HepG2 (cell line): ENCODE measurements around the gene P2RX5. TPM values are rescaled to one million over a fixed set of nuclear protein-coding genes. Genes with fewer than 3 reads are reported as not detected.

Source experiments
- CBX5 ChIP-seq: sonication (generic); formaldehyde crosslinking; IDR thresholded peaks from 2 replicates; pipeline ENCODE4 v1.4.0; 2020; ENCODE audit warnings: missing genetic modification reagents, borderline replicate concordance
- CCAR2 ChIP-seq: fragments of 200-400 bp; formaldehyde crosslinking; optimal IDR thresholded peaks from 2 replicates; pipeline ENCODE3; 2018; ENCODE audit warnings: low read depth, mild to moderate bottlenecking, low read length, moderate library complexity
- FOXK1 ChIP-seq: sonication (generic); formaldehyde crosslinking; IDR thresholded peaks from 2 replicates; pipeline ENCODE4 v1.4.0; 2020; ENCODE audit warnings: low read depth, missing genetic modification reagents, borderline replicate concordance
- KDM2A ChIP-seq: sonication (generic); formaldehyde crosslinking; IDR thresholded peaks from 2 replicates; pipeline ENCODE4 v1.4.0; 2020; ENCODE audit warnings: low read depth, missing genetic modification reagents, borderline replicate concordance
- NBN ChIP-seq: fragments of 450-650 bp; conservative IDR thresholded peaks from 2 replicates; pipeline ENCODE4 v1.6.1; 2017
- PITX1 ChIP-seq: sonication (generic); formaldehyde crosslinking; IDR thresholded peaks from 2 replicates; pipeline ENCODE4 v1.5.1; 2020; ENCODE audit warnings: mild to moderate bottlenecking, missing genetic modification reagents
- RELA ChIP-seq: sonication (generic); formaldehyde crosslinking; IDR thresholded peaks from 2 replicates; pipeline ENCODE4 v1.4.0; 2020; ENCODE audit warnings: missing genetic modification reagents
- RORA ChIP-seq: sonication (generic); formaldehyde crosslinking; IDR thresholded peaks from 2 replicates; pipeline ENCODE4 v1.5.0; 2020; ENCODE audit warnings: mild to moderate bottlenecking, missing genetic modification reagents, moderate library complexity
- THAP11 ChIP-seq: IDR thresholded peaks from 2 replicates; pipeline ENCODE4 v1.6.1; 2016; ENCODE audit warnings: missing biosample characterization, missing genetic modification reagents
- U2AF1 ChIP-seq: fragments of 200-400 bp; formaldehyde crosslinking; optimal IDR thresholded peaks from 2 replicates; pipeline ENCODE3; 2017; ENCODE audit warnings: mild to moderate bottlenecking, low read depth, low read length
- ZBTB20 ChIP-seq: sonication (generic); formaldehyde crosslinking; IDR thresholded peaks from 2 replicates; pipeline ENCODE4 v1.8.1; 2023; ENCODE audit warnings: missing genetic modification reagents, low read depth, mild to moderate bottlenecking, borderline replicate concordance
- ZNF207 ChIP-seq: fragments of 450-650 bp; IDR thresholded peaks from 2 replicates; pipeline ENCODE4 v1.6.1; 2016; ENCODE audit warnings: antibody characterized with exemption, borderline replicate concordance
- ZNF263 ChIP-seq: sonication (generic); formaldehyde crosslinking; IDR thresholded peaks from 2 replicates; pipeline ENCODE4 v1.4.0; 2020; ENCODE audit warnings: missing genetic modification reagents
- ZNF383 ChIP-seq: sonication (generic); formaldehyde crosslinking; IDR thresholded peaks from 2 replicates; pipeline ENCODE4 v1.4.0; 2020; ENCODE audit warnings: missing genetic modification reagents, mild to moderate bottlenecking, borderline replicate concordance
- ZNF431 ChIP-seq: sonication (generic); formaldehyde crosslinking; IDR thresholded peaks from 2 replicates; pipeline ENCODE4 v1.9.0; 2022; ENCODE audit warnings: missing genetic modification reagents, low read depth, mild to moderate bottlenecking, borderline replicate concordance
- ZNF749 ChIP-seq: sonication (generic); formaldehyde crosslinking; IDR thresholded peaks from 2 replicates; pipeline ENCODE4 v1.8.0; 2022; ENCODE audit warnings: mild to moderate bottlenecking, missing genetic modification reagents, moderate library complexity, borderline replicate concordance
- ZNF83 ChIP-seq: sonication (generic); formaldehyde crosslinking; IDR thresholded peaks from 2 replicates; pipeline ENCODE4 v1.4.0; 2020; ENCODE audit warnings: missing genetic modification reagents, mild to moderate bottlenecking, borderline replicate concordance
- polyA plus RNA-seq, 8 experiments: library from polyadenylated mRNA; depleted of rRNA in 3 of 8; stranded (reverse) in 7 of 8; unstranded in 1 of 8; fragments of >200 nt; fragmentation: Illumina TruSeq in 4 of 8; extraction: Trizol in 4 of 8; gene quantifications; 2 replicates each; pipeline versions ENCODE4 v1.2.1 to v1.2.3, GENCODE V29; 2011 to 2016; ENCODE audit warnings: low read depth in 4 of 8, missing spikeins in 1 of 8, mixed read lengths in 1 of 8; ENCODE audit not compliant: insufficient read depth in 1 of 8
- total RNA-seq, 5 experiments: library from RNA; depleted of rRNA; stranded (reverse); fragments of >200 nt; fragmentation: Illumina TruSeq; extraction: Trizol; gene quantifications; 2 replicates each; pipeline ENCODE4 v1.2.3, GENCODE V29; 2016; ENCODE audit warnings: low read depth in 1 of 5
- TF ChIP-seq, protein P1 (sequence below): sonication (generic); formaldehyde crosslinking; IDR thresholded peaks from 2 replicates; pipeline ENCODE4 v1.4.0; 2020; ENCODE audit warnings: missing genetic modification reagents
- TF ChIP-seq, protein P2 (sequence below): sonication (generic); formaldehyde crosslinking; IDR thresholded peaks from 2 replicates; pipeline ENCODE4 v1.4.0; 2020; ENCODE audit warnings: mild to moderate bottlenecking, low read depth, missing genetic modification reagents
- TF ChIP-seq, protein P3 (sequence below): sonication (generic); formaldehyde crosslinking; IDR thresholded peaks from 2 replicates; pipeline ENCODE4 v1.4.0; 2020; ENCODE audit warnings: mild to moderate bottlenecking, missing genetic modification reagents

The P2RX5 gene
- total and polyA plus RNA-seq, 2 of the 13 experiments (the other 11 are each of a cell fraction or from before 2014, with no cell fraction given): 0.95 to 1.7 TPM

DNA sequence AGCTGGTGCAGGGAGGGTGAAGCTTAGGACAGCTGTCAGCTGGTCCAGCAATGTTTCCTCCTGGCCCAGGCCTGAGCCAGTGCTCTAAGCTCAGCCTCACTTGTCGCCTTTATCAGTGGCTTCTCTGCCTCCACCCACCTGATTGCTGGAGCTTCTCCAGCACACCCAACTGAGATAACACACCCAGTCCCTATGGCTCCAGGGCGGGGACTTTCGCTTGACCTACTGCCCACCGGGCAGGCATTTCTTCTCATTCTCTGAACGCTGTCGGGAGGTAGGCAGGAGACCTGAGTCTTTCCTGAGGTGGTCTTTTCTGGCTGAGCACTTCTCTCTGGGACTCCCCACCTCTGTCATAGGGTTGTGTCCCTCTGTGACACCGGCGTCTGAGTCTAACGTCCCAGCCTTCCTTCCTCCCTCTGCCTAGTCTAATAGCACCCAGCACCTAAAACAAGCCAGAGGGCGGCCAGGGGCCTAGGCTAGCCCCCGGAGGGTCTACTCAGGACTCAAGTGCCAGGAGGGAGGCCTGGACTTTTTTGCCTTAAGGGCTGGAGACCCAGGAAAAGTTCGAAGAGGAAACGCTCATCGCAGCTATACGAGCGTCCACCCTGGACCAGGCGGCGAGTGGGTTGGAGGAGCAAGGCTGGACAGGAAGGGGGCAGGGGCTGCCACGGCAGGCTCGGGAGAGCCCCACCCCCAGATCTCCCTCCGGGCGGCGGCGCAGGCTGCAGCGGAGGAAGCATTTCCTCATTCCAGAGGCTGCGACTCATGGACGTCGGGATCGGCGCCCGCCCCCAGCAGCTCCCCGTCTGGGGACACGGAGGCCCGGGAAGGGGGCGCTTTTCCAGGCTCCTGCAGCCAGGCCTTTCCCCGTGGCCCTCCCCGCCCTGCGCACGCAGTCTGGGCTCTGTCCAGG is 28.3 kb downstream of the P2RX5 start (continued):
- TF ChIP-seq, protein P1, sequence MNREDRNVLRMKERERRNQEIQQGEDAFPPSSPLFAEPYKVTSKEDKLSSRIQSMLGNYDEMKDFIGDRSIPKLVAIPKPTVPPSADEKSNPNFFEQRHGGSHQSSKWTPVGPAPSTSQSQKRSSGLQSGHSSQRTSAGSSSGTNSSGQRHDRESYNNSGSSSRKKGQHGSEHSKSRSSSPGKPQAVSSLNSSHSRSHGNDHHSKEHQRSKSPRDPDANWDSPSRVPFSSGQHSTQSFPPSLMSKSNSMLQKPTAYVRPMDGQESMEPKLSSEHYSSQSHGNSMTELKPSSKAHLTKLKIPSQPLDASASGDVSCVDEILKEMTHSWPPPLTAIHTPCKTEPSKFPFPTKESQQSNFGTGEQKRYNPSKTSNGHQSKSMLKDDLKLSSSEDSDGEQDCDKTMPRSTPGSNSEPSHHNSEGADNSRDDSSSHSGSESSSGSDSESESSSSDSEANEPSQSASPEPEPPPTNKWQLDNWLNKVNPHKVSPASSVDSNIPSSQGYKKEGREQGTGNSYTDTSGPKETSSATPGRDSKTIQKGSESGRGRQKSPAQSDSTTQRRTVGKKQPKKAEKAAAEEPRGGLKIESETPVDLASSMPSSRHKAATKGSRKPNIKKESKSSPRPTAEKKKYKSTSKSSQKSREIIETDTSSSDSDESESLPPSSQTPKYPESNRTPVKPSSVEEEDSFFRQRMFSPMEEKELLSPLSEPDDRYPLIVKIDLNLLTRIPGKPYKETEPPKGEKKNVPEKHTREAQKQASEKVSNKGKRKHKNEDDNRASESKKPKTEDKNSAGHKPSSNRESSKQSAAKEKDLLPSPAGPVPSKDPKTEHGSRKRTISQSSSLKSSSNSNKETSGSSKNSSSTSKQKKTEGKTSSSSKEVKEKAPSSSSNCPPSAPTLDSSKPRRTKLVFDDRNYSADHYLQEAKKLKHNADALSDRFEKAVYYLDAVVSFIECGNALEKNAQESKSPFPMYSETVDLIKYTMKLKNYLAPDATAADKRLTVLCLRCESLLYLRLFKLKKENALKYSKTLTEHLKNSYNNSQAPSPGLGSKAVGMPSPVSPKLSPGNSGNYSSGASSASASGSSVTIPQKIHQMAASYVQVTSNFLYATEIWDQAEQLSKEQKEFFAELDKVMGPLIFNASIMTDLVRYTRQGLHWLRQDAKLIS (CRISPR knock-in tag): no peak
- peak; percentile 87; the same call in 1 of the 2 replicates for TF ChIP-seq ZNF431 (CRISPR knock-in tag)
- no peak for TF ChIP-seq U2AF1
- peak; percentile 70; the same call in 1 of the 2 replicates for TF ChIP-seq PITX1
- TF ChIP-seq ZNF263: no peak
- no peak for TF ChIP-seq ZNF383 (CRISPR knock-in tag)
- TF ChIP-seq THAP11 (CRISPR knock-in tag): no peak
- TF ChIP-seq RORA (CRISPR knock-in tag): peak; percentile 24; the same call in 1 of the 2 replicates
- no peak for TF ChIP-seq CBX5
- TF ChIP-seq ZNF83: peak; percentile 73; the same call in 1 of the 2 replicates
- no peak for TF ChIP-seq ZNF749 (CRISPR knock-in tag)
- peak; percentile 77; the same call in 1 of the 2 replicates for TF ChIP-seq KDM2A (CRISPR knock-in tag)
- TF ChIP-seq, protein P2, sequence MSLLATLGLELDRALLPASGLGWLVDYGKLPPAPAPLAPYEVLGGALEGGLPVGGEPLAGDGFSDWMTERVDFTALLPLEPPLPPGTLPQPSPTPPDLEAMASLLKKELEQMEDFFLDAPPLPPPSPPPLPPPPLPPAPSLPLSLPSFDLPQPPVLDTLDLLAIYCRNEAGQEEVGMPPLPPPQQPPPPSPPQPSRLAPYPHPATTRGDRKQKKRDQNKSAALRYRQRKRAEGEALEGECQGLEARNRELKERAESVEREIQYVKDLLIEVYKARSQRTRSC (CRISPR knock-in tag): no peak
- TF ChIP-seq, protein P3, sequence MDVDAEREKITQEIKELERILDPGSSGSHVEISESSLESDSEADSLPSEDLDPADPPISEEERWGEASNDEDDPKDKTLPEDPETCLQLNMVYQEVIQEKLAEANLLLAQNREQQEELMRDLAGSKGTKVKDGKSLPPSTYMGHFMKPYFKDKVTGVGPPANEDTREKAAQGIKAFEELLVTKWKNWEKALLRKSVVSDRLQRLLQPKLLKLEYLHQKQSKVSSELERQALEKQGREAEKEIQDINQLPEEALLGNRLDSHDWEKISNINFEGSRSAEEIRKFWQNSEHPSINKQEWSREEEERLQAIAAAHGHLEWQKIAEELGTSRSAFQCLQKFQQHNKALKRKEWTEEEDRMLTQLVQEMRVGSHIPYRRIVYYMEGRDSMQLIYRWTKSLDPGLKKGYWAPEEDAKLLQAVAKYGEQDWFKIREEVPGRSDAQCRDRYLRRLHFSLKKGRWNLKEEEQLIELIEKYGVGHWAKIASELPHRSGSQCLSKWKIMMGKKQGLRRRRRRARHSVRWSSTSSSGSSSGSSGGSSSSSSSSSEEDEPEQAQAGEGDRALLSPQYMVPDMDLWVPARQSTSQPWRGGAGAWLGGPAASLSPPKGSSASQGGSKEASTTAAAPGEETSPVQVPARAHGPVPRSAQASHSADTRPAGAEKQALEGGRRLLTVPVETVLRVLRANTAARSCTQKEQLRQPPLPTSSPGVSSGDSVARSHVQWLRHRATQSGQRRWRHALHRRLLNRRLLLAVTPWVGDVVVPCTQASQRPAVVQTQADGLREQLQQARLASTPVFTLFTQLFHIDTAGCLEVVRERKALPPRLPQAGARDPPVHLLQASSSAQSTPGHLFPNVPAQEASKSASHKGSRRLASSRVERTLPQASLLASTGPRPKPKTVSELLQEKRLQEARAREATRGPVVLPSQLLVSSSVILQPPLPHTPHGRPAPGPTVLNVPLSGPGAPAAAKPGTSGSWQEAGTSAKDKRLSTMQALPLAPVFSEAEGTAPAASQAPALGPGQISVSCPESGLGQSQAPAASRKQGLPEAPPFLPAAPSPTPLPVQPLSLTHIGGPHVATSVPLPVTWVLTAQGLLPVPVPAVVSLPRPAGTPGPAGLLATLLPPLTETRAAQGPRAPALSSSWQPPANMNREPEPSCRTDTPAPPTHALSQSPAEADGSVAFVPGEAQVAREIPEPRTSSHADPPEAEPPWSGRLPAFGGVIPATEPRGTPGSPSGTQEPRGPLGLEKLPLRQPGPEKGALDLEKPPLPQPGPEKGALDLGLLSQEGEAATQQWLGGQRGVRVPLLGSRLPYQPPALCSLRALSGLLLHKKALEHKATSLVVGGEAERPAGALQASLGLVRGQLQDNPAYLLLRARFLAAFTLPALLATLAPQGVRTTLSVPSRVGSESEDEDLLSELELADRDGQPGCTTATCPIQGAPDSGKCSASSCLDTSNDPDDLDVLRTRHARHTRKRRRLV (CRISPR knock-in tag): no peak
- no peak for TF ChIP-seq CCAR2
- TF ChIP-seq ZBTB20 (CRISPR knock-in tag): no peak
- no peak for TF ChIP-seq RELA (CRISPR knock-in tag)
- TF ChIP-seq NBN: no peak
- TF ChIP-seq ZNF207: no peak
- TF ChIP-seq FOXK1 (CRISPR knock-in tag): peak; percentile 15; the same call in 1 of the 2 replicates
